ENCODE data around the gene PRKN.
"Not testable (repeated sequence)": the region's sequence is repeated elsewhere in the genome, so short reads cannot be mapped to it uniquely, and the experiment has no call there.

PRKN gene

DNA sequence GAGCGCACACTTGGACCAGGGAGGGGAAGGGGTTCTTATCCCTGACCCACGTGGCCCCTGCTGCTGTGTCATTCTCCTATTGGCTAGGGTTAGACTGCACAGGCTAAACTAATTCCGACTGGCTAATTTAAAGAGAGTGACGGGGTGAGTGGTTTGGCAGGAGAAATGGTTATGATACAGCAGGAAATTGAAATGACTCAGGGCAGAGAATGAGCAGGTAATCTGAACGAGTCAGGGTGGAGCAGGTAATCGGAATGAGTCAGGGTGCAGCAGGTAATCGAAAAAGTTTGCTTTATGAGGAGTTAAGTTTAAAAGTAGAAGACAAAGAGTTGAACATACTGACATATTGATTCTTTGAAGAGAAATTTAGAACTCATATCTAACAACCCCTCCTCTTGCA is 1417.8 kb downstream of the PRKN start:
- DNase-seq (ENCODE audit: low read depth in 2 of 3, low spot score in 2 of 3): not testable (repeated sequence)

GRCh38 chr6:161308075-161308655 is 1419.4 kb downstream of the PRKN start:
- no peak for DNase-seq (ENCODE audit: low read depth in 2 of 3, low spot score in 2 of 3)

DNA sequence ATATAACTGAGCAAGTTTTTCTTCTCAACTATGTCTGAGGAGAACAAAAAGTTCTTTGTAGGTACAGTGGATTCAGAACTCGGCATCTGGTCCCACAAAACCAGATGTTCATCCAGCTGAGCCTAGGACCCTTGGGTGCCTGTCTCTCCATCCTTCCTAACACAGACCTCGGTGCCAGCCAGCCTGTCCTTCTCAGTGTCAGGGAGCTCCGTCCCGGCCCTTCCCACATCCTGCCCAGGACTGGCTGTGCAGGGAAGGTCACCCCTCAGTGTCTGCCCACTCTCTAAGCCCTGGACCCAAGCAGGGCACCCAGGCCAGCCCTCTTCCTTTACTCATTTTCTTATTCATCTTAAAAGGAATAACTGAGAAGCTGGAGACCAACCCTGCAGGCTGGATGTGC is 1421.7 kb downstream of the PRKN start:
- DNase-seq (ENCODE audit: low read depth in 2 of 3, low spot score in 2 of 3): no peak

DNA sequence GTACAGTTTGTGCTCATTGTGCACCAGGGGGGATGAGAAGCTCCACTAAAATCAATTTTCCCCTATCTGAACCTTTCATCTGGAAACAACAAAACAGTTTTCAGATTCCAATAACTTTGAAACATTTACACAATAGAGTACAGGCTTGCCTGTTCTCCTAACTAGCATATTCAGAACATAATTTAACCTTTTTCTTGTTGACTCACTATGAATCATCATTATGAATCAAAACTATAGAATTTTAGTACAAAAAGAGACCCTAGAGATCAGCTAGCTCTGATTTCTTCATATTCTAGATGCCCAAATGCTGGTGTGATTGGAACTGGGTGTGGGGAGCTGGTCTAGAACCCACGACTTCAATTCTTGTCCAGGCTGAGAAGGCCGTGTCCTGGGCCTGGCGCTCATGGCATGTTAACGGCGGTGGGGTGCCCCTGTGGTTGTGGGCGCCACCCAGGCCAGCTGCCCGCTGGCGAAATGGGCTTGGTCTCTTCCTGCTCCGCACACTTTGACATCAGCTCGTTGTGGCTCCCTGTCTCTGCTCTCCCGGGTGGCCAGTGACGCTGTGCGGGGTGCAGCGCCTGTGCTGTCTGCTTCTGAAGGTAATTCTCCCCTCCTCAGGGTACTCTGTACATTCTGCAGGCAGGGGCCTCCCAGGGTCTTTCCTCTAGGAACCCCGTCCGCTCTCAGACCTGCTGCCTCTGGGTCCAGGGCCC is 1423.8 kb downstream of the PRKN start:
- no peak for DNase-seq (ENCODE audit: low read depth in 2 of 3, low spot score in 2 of 3)

DNA sequence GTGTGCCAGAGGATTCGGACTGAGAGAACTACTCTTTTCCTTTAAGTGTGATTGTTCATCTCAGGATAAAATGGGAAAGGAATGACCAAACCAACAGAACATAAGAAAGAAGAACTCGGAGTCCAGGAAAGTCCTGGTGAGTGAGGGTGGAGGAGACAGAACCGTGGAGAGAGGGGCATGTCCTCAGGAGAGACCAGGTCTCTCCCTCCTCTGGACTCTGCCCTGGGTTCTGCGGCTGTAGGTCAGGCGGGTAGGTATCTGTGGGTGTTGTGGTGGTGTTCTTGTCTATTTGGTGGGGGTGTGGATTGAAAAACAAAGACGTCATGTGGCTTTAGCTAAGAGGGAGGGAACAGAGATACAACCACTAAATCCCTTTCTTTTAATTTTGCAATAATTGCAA is 1424.6 kb downstream of the PRKN start:
- no peak for DNase-seq (ENCODE audit: low read depth in 2 of 3, low spot score in 2 of 3)

DNA sequence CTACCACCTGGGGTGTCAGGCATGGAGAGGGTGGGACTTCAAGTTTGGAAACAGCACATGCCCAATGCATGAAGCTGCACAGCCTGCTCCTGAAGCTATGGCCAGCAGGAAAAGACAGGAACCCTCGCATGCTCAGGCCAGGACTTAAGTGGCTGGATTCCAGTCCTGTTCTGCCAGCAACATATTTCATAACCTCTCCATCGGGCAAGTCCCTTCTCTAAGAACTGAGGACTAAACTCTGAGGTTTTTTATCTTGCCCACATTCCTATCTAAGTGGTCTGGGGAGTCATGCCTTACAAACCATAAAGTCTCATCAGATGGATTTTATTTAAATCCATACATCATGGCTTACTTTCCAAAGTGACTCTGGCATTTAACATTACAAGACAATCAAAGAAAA is 1426.2 kb downstream of the PRKN start:
- no peak for DNase-seq (ENCODE audit: low read depth in 2 of 3, low spot score in 2 of 3)

DNA sequence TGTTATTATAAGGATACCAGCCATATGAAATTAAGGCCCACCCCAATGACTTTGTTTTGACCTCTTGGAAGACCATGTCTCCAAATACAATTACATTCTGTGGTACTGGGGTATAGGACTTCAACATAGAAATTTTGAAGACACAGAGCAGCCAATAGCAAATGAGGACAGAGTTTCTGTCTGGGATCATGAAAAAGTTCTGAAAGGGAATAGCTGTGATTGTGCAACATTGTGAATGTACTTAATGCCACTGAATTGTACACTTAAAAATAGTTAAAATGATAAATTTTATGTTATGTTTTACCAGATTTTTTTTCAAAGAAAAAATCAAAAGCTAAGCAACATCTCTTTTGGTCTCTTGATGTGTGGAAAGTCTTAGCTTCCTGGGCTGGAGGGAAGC is 1426.7 kb downstream of the PRKN start:
- no peak for DNase-seq (ENCODE audit: low read depth in 2 of 3, low spot score in 2 of 3)

GRCh38 chr6:161299726-161300125 is 1427.8 kb downstream of the PRKN start:
- no peak for DNase-seq (ENCODE audit: low read depth in 2 of 3, low spot score in 2 of 3)

Measured in activated CD8-positive, alpha-beta memory T cell treated with anti-CD3 and anti-CD28 coated beads for 48 hours (primary cell).